ENCODE measurements around the gene MINDY4. TPM values are rescaled to one million over a fixed set of nuclear protein-coding genes. Genes with fewer than 3 reads are reported as not detected.

Gene MINDY4
- total RNA-seq, 1 experiment from 2014 or later, result 1.8 TPM

GRCh38 chr7:30790356-30790755 lies 19.1 kb downstream of the MINDY4 start:
- TF ChIP-seq KAT7 (CRISPR knock-in tag; IDR thresholded peaks at IDR 0.05; ENCODE audit: borderline replicate concordance) (no peak), CDX4 (CRISPR knock-in tag; IDR thresholded peaks at IDR 0.05; ENCODE audit: borderline replicate concordance) (no peak), CTCF (IDR thresholded peaks at IDR 0.05) (no peak), ZNF532 (CRISPR knock-in tag; IDR thresholded peaks at IDR 0.05; ENCODE audit: borderline replicate concordance) (no peak), E2F5 (CRISPR knock-in tag; IDR thresholded peaks at IDR 0.05) (no peak), IRF2 (CRISPR knock-in tag; IDR thresholded peaks at IDR 0.05; ENCODE audit: borderline replicate concordance, low read depth) (no peak), ATF1 (CRISPR knock-in tag; IDR thresholded peaks at IDR 0.05) (no peak), ZNF121 (CRISPR knock-in tag; IDR thresholded peaks at IDR 0.05) (no peak), TCF7 (CRISPR knock-in tag; IDR thresholded peaks at IDR 0.05; ENCODE audit: low read depth) (no peak), ZBTB21 (CRISPR knock-in tag; IDR thresholded peaks at IDR 0.05; ENCODE audit: borderline replicate concordance) (no peak), ZNF317 (CRISPR knock-in tag; IDR thresholded peaks at IDR 0.05; ENCODE audit: borderline replicate concordance, low read depth) (no peak), FOXK1 (CRISPR knock-in tag; IDR thresholded peaks at IDR 0.05) (no peak), TEAD1 (CRISPR knock-in tag; IDR thresholded peaks at IDR 0.05) (no peak), ZNF423 (CRISPR knock-in tag; IDR thresholded peaks at IDR 0.05) (no peak), GRHL2 (CRISPR knock-in tag; IDR thresholded peaks at IDR 0.05; ENCODE audit: insufficient replicate concordance, severe bottlenecking) (no peak)
- TF ChIP-seq, protein P1, sequence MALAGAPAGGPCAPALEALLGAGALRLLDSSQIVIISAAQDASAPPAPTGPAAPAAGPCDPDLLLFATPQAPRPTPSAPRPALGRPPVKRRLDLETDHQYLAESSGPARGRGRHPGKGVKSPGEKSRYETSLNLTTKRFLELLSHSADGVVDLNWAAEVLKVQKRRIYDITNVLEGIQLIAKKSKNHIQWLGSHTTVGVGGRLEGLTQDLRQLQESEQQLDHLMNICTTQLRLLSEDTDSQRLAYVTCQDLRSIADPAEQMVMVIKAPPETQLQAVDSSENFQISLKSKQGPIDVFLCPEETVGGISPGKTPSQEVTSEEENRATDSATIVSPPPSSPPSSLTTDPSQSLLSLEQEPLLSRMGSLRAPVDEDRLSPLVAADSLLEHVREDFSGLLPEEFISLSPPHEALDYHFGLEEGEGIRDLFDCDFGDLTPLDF (CRISPR knock-in tag; IDR thresholded peaks at IDR 0.05), result no peak
- TF ChIP-seq, protein P2, sequence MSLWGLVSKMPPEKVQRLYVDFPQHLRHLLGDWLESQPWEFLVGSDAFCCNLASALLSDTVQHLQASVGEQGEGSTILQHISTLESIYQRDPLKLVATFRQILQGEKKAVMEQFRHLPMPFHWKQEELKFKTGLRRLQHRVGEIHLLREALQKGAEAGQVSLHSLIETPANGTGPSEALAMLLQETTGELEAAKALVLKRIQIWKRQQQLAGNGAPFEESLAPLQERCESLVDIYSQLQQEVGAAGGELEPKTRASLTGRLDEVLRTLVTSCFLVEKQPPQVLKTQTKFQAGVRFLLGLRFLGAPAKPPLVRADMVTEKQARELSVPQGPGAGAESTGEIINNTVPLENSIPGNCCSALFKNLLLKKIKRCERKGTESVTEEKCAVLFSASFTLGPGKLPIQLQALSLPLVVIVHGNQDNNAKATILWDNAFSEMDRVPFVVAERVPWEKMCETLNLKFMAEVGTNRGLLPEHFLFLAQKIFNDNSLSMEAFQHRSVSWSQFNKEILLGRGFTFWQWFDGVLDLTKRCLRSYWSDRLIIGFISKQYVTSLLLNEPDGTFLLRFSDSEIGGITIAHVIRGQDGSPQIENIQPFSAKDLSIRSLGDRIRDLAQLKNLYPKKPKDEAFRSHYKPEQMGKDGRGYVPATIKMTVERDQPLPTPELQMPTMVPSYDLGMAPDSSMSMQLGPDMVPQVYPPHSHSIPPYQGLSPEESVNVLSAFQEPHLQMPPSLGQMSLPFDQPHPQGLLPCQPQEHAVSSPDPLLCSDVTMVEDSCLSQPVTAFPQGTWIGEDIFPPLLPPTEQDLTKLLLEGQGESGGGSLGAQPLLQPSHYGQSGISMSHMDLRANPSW (CRISPR knock-in tag; conservative IDR thresholded peaks at IDR 0.05; ENCODE audit: low read depth), result no peak

More at GRCh38 chr7:30790356-30790755, 19.1 kb downstream of the MINDY4 start:
- Mint-ChIP-seq H3K9me3 (no peaks in the 10 kb centered on the region), H3K27me3 (ENCODE audit: low read depth) (no peaks in the 10 kb centered on the region), H3K36me3 (no peaks in the 10 kb centered on the region), H3K4me1 (peaks cover 7% of the 10 kb centered on the region; the same call in 1 of the 2 replicates), H3K27ac (no peak overlapping the region), H3K4me3 (no peak overlapping the region)
- DNase-seq (ENCODE audit: low spot score), result no peak
- ATAC-seq, result no peak
- ChIA-PET POLR2A (no interaction called here), CTCF (interaction anchor here (0.6 to 2.0 kb wide), 43 partner anchors 9 to 344 kb away, joined by 3 to 17 read pairs (median 4); partner anchors contain the start of genes CRHR2, GHRHR and MINDY4)

Data from WTC11 (cell line).